GM19239 (cell line): Measurements from ENCODE around the gene GNG12.

ENCODE experiments used
- DNase-seq: peaks from one replicate; pipeline ENCODE4 v3.0.0; 2011; ENCODE audit warnings: low spot score; ENCODE audit not compliant: insufficient read length
- FAIRE-seq: peaks from 2 replicates; lab custom pipeline; 2011; peaks lifted over from hg19 to GRCh38; lab: Jason Lieb, UNC

GNG12 gene

GRCh38 chr1:67788904-67789303 lies 44.4 kb downstream of the GNG12 start:
- no peak for DNase-seq
- no peak for FAIRE-seq

DNA sequence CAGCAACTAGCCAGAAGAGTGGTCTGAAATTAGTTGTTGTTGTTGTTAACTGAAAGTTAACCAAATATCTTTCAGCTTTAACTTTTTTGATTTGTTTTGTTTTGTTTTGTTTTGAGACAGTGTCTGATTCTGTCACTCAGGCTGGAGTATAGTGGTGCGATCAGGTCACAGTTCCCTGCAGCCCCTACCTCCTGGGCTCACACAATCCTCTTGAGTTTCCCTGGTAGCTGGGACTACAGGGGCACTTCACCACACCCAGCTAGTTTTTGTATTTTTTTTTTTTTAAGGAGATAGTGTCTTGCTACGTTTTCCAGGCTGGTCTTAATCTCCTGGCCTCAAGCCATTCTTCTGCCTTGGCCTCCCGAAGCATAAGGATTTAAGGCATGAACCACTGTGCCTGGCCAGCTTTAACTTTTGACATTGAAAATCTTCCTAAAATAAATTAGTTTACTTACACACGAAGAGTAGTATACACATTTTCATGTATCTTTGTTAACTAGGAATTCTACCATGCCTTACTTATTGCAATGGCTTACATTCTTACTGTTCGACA lies 45.0 kb downstream of the GNG12 start:
- FAIRE-seq: no peak
- no peak for DNase-seq

DNA sequence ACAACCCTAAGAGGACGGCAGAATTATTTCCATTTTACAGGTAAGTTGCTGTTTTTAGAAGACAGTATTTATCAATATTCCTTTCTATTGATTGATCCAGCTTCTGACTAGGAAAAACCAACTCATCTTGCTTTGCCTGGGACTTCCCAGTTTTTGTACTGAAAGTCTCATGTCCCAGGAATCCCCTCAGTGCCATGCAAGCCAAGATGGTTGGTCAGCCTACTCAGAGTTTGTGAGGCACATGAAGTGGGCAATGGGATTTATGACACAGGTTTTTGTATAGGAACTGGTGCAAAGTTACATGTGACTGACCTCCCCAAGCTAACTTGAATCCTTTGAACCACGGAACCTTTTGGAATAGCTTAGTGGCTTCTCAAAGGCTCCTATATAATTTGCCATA lies 45.5 kb downstream of the GNG12 start:
- DNase-seq (no peak), FAIRE-seq (no peak)

- DNase-seq: no peak
- no peak for FAIRE-seq
Measured at GRCh38 chr1:67785847-67786753, 47.2 kb downstream of the GNG12 start.

GRCh38 chr1:67784545-67785186 lies 48.6 kb downstream of the GNG12 start:
- FAIRE-seq: no peak

DNA sequence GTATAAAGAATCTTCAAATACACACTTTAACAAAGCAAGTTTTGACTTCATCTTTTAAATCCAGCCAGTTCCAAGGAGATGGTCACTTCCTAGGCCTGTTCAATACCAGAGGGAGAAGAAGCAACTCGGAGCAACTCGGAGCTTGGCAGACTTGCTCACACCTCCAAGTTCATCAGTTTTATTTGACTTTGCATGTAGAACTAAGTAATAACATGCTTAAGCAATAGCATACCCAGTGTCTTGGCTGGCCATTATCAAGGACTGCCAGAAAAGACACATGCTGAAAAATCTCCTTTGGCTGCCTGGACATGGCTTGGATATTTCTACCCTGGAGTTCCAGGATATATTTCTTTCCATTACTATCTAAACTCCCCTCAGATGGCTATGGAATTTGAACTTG lies 52.6 kb downstream of the GNG12 start:
- DNase-seq: no peak
- FAIRE-seq: no peak

More at GRCh38 chr1:67784545-67785186, 48.6 kb downstream of the GNG12 start:
- DNase-seq: no peak

GRCh38 chr1:67777440-67777839 lies 55.8 kb downstream of the GNG12 start:
- no peak for FAIRE-seq
- DNase-seq: no peak

DNA sequence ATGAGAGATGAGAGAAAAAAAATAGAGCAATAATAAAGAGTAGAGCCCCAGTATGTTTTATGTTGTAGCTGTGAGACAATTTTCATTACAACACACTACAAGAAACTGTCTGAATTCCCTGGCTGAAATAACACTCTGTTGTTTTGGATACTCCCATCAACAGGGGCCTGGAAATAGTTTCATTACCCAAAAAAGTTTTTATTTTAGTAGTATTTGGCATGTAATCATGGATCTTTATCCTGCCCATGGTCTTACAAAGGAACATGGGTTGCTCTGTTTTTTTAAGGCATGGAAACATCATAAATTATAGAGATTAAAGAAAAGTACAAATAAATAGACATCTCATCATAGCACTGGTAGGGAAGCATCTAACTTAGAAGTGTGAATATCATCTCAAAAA lies 56.3 kb downstream of the GNG12 start:
- DNase-seq (no peak), FAIRE-seq (no peak)

DNA sequence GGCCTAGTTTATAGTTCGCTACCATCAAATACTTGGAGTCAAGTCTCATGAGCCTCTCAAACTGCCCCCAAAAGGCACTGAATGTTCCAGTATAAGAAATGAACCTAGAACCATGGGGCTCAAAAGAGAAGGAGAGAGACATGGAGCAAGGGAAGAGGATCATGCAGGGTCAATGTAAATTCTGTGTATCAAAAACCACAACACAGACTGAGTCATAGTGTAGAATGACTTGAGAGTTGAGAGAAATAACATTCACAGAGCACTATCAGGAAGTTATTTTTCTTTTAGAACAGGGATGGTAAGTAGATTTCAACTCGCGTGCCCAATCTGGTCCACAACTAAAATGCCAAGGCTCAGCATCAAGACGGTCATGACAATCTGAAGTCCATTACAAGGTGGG lies 59.8 kb downstream of the GNG12 start:
- FAIRE-seq: no peak

DNA sequence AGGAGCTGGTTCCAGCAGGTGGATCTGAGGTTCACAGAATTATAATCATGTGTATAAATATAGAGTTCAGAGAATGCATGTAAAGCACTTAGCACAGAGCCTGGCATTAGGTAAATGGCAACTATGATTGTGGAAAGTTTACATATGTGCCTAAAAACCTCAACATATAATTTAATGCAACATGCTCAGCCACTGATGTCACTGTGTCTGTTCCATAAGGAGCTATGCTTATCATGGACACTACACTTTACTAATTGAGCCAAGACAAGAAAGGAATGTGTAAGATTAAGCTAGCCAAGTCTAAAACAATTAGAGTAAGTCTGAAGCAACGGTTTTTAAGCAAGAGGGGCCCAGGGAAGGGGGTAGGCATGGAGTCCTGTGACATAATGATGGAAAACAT lies 61.5 kb downstream of the GNG12 start:
- DNase-seq (no peak), FAIRE-seq (no peak)

More for the DNA sequence above, 59.8 kb downstream of the GNG12 start:
- no peak for DNase-seq

- FAIRE-seq (no peak), DNase-seq (no peak)
Measured at GRCh38 chr1:67771152-67771551, 62.1 kb downstream of the GNG12 start.

DNA sequence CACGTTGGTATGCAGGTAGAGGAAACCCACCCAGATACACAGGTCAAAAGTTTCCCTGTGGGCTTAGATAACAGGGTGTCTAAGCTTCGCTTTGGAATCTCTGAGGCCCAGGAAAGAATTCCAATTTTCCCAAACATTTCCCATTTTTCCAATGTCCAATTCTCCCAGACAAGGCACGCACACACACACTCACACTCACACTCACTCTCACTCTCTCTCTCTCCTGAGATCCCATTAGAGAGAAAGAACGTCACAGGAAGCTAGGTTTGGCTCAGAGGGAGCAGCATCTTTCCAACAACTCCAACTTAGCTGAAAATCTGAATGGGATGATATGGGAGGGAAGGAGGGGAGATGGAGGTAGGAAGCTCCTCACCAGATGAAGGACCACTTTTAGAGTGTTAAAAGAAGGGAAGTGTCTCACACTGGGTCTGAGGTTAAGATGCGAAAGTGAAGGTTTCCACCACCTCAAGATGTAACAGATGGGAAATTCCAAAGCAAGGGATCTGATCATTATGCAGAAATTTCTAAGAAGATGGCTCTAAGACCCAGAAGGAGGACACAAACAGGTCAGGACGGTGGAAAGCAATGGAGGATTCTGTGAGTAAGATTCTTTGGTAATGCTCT lies 63.5 kb downstream of the GNG12 start:
- FAIRE-seq (no peak), DNase-seq (no peak)

GRCh38 chr1:67768480-67768879 lies 64.8 kb downstream of the GNG12 start:
- DNase-seq: no peak

DNA sequence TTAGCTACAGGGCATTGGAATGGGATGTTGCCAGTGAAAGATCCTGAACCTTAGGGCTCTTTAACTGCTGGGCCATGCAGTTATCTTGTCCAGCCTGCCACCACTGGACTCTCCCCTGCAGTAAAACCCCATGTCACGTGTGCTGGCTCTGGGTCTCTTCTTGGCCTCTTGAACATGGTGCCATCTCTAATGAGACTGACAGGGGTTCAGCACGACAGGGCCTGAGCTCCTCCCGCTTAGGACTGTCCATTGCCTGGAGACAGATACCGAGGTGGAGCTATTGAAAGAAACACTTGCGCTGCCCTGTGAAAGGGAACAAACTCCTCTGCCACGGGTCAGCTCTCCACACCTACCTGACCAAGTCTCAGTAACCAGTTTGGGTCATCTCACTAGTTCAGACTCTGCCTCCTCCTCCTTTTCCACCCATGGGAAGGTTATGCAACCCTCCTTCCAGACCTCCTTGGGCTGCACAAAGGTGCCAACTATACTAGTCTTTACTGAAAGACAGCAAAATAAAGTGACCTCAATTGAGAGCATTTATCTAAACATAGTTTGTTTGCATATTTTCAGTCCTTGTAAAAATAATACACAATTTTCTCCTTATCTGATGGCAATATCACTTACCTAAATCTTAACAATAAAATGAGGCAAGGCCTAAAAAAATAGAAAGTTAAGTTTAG lies 66.0 kb downstream of the GNG12 start:
- FAIRE-seq (no peak), DNase-seq (no peak)

More at GRCh38 chr1:67768480-67768879, 64.8 kb downstream of the GNG12 start:
- FAIRE-seq: no peak

GRCh38 chr1:67766141-67766978 lies 66.9 kb downstream of the GNG12 start:
- DNase-seq: no peak
- FAIRE-seq: peak; percentile 72

DNA sequence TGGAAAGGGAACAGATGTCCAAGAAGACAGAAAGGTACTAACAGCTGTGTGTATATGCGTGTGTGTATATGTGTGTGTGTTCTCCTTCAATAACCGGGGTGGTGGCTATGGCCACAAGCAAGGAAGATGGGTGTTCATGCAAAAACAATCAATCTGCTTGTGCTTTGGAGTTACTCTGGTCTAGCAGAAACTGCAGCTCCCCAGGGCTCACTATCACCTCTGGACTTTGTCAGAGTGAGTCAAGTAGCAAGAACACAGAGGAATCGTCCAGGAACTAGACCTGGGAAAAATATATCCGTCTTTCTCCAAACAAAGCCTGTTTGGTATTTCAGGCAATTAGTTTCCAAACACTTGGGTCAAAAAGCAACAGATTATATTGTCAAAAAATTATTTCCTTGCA lies 68.6 kb downstream of the GNG12 start:
- DNase-seq: no peak
- FAIRE-seq: no peak

- DNase-seq: no peak
- no peak for FAIRE-seq
Measured at GRCh38 chr1:67761730-67762129, 71.5 kb downstream of the GNG12 start.

- FAIRE-seq (no peak), DNase-seq (no peak)
Measured at GRCh38 chr1:67761091-67761490, 72.2 kb downstream of the GNG12 start.

DNA sequence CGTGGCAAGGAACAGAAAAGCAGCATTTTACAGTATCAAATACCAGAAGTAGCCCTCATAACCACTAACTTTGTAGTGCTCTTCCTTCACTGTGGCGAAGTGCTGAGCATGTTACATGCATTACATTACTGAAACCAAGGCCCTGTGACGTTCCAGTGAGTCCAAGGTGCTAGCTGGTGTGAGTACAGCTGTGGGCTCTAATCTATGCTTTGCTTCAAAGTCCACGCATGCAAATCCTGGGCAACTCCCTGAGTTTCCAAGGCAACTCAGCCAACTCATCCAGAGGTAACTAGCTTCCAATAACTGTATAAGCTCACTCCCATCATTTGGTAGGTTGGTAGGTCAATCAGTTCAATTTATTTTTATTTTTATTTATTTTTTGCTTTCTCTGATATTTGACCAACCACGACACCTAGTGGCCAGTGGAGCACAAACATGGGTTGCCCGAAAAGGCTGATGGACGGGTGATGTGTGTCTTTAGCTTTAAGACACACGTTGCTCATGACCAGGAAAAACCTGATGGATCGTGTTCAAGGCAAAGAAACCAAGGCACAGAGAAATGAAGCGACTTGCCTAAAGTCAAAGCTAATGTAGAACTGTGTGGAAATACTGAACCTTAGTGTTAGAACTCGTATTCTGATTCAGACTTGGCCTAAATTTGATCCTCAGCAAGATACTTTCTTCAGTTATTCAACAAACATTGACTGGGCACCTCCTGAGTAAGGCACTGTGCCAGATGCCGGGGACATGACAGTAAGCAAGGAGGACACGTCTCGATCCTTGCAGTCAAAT lies 73.0 kb downstream of the GNG12 start:
- DNase-seq (peak; percentile 71), FAIRE-seq (peak; percentile 97)
